ENCODE results near the gene KRTAP1-4.

Gene KRTAP1-4

DNA sequence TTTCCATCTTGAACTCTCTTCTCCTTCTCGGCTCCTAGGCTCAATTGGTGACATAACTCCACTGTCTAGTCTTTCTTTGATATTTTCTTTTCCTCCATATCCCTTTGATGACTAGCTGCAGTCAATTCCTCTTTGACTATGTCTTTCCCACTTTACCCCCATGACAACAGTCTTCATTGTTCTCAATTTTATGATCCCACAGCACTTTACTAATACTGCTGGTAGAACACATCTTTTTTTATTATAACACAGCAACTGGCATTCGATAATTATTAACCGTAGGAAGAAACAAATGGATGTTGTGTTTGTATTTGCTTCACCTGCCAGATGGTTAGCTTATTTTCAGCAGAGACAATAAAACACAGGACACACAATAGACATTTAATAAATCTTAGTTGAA, 37.3 kb downstream of the KRTAP1-4 start:
- TF ChIP-seq FOXM1 (IDR thresholded peaks at IDR 0.05; ENCODE audit: borderline replicate concordance, low read depth), result no peak
- no peak for TF ChIP-seq TAF1 (IDR thresholded peaks at IDR 0.05; ENCODE audit: low read depth)
- no peak for TF ChIP-seq CEBPB (IDR thresholded peaks at IDR 0.05)
- TF ChIP-seq YY1 (IDR thresholded peaks at IDR 0.05; ENCODE audit: low read depth), result no peak
- TF ChIP-seq EP300 (IDR thresholded peaks at IDR 0.05; ENCODE audit: borderline replicate concordance), result no peak
- no peak for TF ChIP-seq TEAD4 (IDR thresholded peaks at IDR 0.05)
- no peak for TF ChIP-seq RAD21 (IDR thresholded peaks at IDR 0.05; ENCODE audit: low read depth)
- TF ChIP-seq, protein P1, sequence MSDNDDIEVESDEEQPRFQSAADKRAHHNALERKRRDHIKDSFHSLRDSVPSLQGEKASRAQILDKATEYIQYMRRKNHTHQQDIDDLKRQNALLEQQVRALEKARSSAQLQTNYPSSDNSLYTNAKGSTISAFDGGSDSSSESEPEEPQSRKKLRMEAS (IDR thresholded peaks at IDR 0.05), result no peak
- TF ChIP-seq ZBTB7A (IDR thresholded peaks at IDR 0.05; ENCODE audit: low read depth), result no peak
- TF ChIP-seq CREB1 (IDR thresholded peaks at IDR 0.05; ENCODE audit: low read depth), result no peak

DNA sequence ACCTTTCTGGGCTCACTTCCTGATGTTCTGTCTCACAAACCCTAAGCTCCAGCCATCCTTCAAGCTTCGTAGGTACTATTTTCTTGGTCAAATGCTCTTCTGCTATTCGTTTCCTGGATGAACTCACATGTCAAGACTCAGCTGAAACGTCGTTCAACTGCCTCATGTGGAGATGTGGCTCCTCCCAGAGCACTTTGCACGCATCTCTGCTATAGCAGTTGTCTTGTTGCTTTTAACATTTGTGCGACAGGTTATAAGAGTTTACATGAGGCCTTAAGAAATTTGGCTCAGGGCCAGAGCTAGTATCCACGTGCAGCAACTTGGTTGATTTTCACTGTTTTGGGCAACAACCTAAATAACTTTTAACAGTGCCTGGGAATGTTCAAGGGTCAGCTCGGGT, 43.1 kb downstream of the KRTAP1-4 start:
- TF ChIP-seq FOXM1 (IDR thresholded peaks at IDR 0.05; ENCODE audit: borderline replicate concordance, low read depth) (no peak), TAF1 (IDR thresholded peaks at IDR 0.05; ENCODE audit: low read depth) (no peak), TEAD4 (IDR thresholded peaks at IDR 0.05) (no peak), EGR1 (IDR thresholded peaks at IDR 0.05) (no peak), CEBPB (IDR thresholded peaks at IDR 0.05) (no peak), NFIC (IDR thresholded peaks at IDR 0.05) (no peak), EP300 (IDR thresholded peaks at IDR 0.05; ENCODE audit: borderline replicate concordance) (no peak), ZBTB7A (IDR thresholded peaks at IDR 0.05; ENCODE audit: low read depth) (no peak), CREB1 (IDR thresholded peaks at IDR 0.05; ENCODE audit: low read depth) (no peak), YY1 (IDR thresholded peaks at IDR 0.05; ENCODE audit: low read depth) (no peak), RAD21 (IDR thresholded peaks at IDR 0.05; ENCODE audit: low read depth) (no peak)
- TF ChIP-seq, protein P2, sequence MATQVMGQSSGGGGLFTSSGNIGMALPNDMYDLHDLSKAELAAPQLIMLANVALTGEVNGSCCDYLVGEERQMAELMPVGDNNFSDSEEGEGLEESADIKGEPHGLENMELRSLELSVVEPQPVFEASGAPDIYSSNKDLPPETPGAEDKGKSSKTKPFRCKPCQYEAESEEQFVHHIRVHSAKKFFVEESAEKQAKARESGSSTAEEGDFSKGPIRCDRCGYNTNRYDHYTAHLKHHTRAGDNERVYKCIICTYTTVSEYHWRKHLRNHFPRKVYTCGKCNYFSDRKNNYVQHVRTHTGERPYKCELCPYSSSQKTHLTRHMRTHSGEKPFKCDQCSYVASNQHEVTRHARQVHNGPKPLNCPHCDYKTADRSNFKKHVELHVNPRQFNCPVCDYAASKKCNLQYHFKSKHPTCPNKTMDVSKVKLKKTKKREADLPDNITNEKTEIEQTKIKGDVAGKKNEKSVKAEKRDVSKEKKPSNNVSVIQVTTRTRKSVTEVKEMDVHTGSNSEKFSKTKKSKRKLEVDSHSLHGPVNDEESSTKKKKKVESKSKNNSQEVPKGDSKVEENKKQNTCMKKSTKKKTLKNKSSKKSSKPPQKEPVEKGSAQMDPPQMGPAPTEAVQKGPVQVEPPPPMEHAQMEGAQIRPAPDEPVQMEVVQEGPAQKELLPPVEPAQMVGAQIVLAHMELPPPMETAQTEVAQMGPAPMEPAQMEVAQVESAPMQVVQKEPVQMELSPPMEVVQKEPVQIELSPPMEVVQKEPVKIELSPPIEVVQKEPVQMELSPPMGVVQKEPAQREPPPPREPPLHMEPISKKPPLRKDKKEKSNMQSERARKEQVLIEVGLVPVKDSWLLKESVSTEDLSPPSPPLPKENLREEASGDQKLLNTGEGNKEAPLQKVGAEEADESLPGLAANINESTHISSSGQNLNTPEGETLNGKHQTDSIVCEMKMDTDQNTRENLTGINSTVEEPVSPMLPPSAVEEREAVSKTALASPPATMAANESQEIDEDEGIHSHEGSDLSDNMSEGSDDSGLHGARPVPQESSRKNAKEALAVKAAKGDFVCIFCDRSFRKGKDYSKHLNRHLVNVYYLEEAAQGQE (IDR thresholded peaks at IDR 0.05; ENCODE audit: low read depth), result no peak
- TF ChIP-seq, protein P3, sequence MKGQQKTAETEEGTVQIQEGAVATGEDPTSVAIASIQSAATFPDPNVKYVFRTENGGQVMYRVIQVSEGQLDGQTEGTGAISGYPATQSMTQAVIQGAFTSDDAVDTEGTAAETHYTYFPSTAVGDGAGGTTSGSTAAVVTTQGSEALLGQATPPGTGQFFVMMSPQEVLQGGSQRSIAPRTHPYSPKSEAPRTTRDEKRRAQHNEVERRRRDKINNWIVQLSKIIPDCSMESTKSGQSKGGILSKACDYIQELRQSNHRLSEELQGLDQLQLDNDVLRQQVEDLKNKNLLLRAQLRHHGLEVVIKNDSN (IDR thresholded peaks at IDR 0.05), result no peak
- TF ChIP-seq, protein P1 (IDR thresholded peaks at IDR 0.05), result no peak

DNA sequence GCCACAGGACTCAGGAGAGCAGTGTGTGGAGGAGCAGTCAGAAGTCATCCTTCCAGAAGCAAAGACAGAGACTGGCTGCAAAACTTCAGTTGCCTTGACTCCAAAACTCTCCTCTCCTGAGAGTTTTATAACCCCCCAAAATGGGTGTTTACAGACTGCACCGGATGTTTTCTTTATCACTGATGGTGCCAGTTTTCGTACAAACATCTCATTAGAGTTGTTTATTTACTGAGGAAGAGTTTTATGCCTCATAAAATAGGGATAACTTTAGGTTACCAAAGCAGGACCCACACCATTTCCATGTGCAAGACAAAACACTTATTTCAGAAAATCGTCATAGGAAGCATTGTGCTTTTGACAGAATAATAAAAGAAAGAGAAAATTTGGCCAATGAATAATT, 45.8 kb downstream of the KRTAP1-4 start, which contains the start of gene KRT40:
Gene KRT40 (minus strand): TSS at position 101 of the 400 bp plus-strand sequence. CDS start 53 bp downstream, at position 48.
- no peak for TF ChIP-seq RAD21 (IDR thresholded peaks at IDR 0.05; ENCODE audit: low read depth)
- TF ChIP-seq EGR1 (IDR thresholded peaks at IDR 0.05), result no peak
- no peak for TF ChIP-seq YY1 (IDR thresholded peaks at IDR 0.05; ENCODE audit: low read depth)
- TF ChIP-seq, protein P2 (IDR thresholded peaks at IDR 0.05; ENCODE audit: low read depth), result no peak
- no peak for TF ChIP-seq NFIC (IDR thresholded peaks at IDR 0.05)
- TF ChIP-seq ZBTB7A (IDR thresholded peaks at IDR 0.05; ENCODE audit: low read depth), result no peak
- TF ChIP-seq, protein P1 (IDR thresholded peaks at IDR 0.05), result no peak
- TF ChIP-seq, protein P3 (IDR thresholded peaks at IDR 0.05), result no peak
- TF ChIP-seq TCF12 (IDR thresholded peaks at IDR 0.05; ENCODE audit: low read depth), result no peak
- TF ChIP-seq TAF1 (IDR thresholded peaks at IDR 0.05; ENCODE audit: low read depth), result no peak

DNA sequence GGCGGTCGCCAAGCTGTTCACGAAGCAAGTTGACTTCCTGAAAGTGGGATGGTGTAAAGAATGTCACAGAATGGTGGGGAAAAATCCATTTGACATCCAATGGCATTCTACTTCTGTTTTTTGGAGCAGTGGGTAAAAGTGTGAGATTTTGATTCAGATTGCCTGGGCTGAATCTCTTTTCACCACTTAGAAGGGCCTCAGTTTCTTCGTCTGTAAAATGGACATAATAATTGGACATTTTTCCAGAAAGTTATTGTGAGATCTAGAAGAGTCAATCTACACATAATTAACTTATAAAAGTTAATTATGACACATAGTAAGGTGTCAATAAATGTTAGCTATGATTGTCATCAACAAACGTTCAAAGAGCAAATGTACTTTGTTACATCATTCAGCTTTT, 48.9 kb downstream of the KRTAP1-4 start:
- TF ChIP-seq CEBPB (IDR thresholded peaks at IDR 0.05), result no peak
- TF ChIP-seq, protein P2 (IDR thresholded peaks at IDR 0.05; ENCODE audit: low read depth), result no peak
- TF ChIP-seq RAD21 (IDR thresholded peaks at IDR 0.05; ENCODE audit: low read depth), result no peak
- no peak for TF ChIP-seq TCF12 (IDR thresholded peaks at IDR 0.05; ENCODE audit: low read depth)
- no peak for TF ChIP-seq EGR1 (IDR thresholded peaks at IDR 0.05)
